Activated CD8-positive, alpha-beta memory T cell treated with anti-CD3 and anti-CD28 coated beads for 24 hours (primary cell): ENCODE measurements around the gene UBE2E1.

Experiments
- DNase-seq: peaks from one replicate; pipeline ENCODE4 v3.0.0-alpha.2; 2020

UBE2E1 gene

GRCh38 chr3:23805633-23806533 is at the start of gene UBE2E1:
Gene UBE2E1, plus strand, starts transcription at chr3:23805955. Its CDS starts 1,315 bp downstream, at chr3:23807270.
- peak; percentile 84 for DNase-seq

- DNase-seq: no peak
Observed at GRCh38 chr3:23756206-23756840, 49.4 kb upstream of the UBE2E1 start.

GRCh38 chr3:23758253-23758838 is 47.4 kb upstream of the UBE2E1 start:
- DNase-seq: no peak

- DNase-seq: no peak
Observed at GRCh38 chr3:23760325-23760724, 45.4 kb upstream of the UBE2E1 start.

- no peak for DNase-seq
Observed at GRCh38 chr3:23760871-23761373, 44.8 kb upstream of the UBE2E1 start.

- no peak for DNase-seq
Observed at GRCh38 chr3:23761440-23761896, 44.3 kb upstream of the UBE2E1 start.

- DNase-seq: no peak
Observed at GRCh38 chr3:23762214-23762613, 43.5 kb upstream of the UBE2E1 start.

- no peak for DNase-seq
Observed at GRCh38 chr3:23762759-23763477, 42.8 kb upstream of the UBE2E1 start.

GRCh38 chr3:23764407-23764806 is 41.3 kb upstream of the UBE2E1 start:
- DNase-seq: no peak

- DNase-seq: no peak
Observed at GRCh38 chr3:23767546-23767945, 38.2 kb upstream of the UBE2E1 start.

- DNase-seq: no peak
Observed at GRCh38 chr3:23775254-23775909, 30.4 kb upstream of the UBE2E1 start.

GRCh38 chr3:23776352-23776891 is 29.3 kb upstream of the UBE2E1 start:
- DNase-seq: no peak

GRCh38 chr3:23778446-23778845 is 27.3 kb upstream of the UBE2E1 start:
- DNase-seq: no peak

- DNase-seq: no peak
Observed at GRCh38 chr3:23779841-23780240, 25.9 kb upstream of the UBE2E1 start.

- DNase-seq: no peak
Observed at GRCh38 chr3:23781051-23781450, 24.7 kb upstream of the UBE2E1 start.

GRCh38 chr3:23781871-23782270 is 23.9 kb upstream of the UBE2E1 start:
- no peak for DNase-seq

- DNase-seq: no peak
Observed at GRCh38 chr3:23785097-23785645, 20.6 kb upstream of the UBE2E1 start.

- DNase-seq: no peak
Observed at GRCh38 chr3:23785882-23786281, 19.9 kb upstream of the UBE2E1 start.

- no peak for DNase-seq
Observed at GRCh38 chr3:23791678-23792077, 14.1 kb upstream of the UBE2E1 start.

- DNase-seq: no peak
Observed at GRCh38 chr3:23793528-23794134, 12.1 kb upstream of the UBE2E1 start.

GRCh38 chr3:23795096-23795495 is 10.7 kb upstream of the UBE2E1 start:
- no peak for DNase-seq
